Stomach (tissue), 4 donors: ENCODE results near the gene SLC6A20.

Experiments used
- CTCF ChIP-seq, 7 experiments: fragments of 450-650 bp in 4 of 7; fragments of 200-600 bp in 3 of 7; sonication (generic) in 3 of 7; IDR thresholded peaks; one replicate each; pipeline ENCODE4 v1.5.1; 2016 to 2019; ENCODE audit warnings: antibody characterized with exemption in 7 of 7, control low read depth in 2 of 7, mild to moderate bottlenecking in 1 of 7
- POLR2A ChIP-seq, 4 donors: fragments of 450-650 bp; IDR thresholded peaks; one replicate each; pipeline ENCODE4 v1.6.1; 2016; ENCODE audit warnings: antibody characterized with exemption in 4 of 4, control low read depth in 2 of 4, mild to moderate bottlenecking in 1 of 4, moderate library complexity in 1 of 4
- POLR2AphosphoS5 ChIP-seq, 3 donors: sonication (generic); formaldehyde crosslinking; IDR thresholded peaks; one replicate each; pipeline ENCODE4 v1.6.1; 2016; ENCODE audit warnings: antibody characterized with exemption in 3 of 3

GRCh38 chr3:45777111-45777745, 19.1 kb downstream of the SLC6A20 start:
- TF ChIP-seq CTCF (IDR thresholded peaks at IDR 0.05) (no peak), POLR2AphosphoS5 (IDR thresholded peaks at IDR 0.05) (no peak), POLR2A (IDR thresholded peaks at IDR 0.05) (no peak)
